Right lobe of liver (tissue), 6 donors: ENCODE data around the gene AGAP5. TPM values are rescaled to one million over a fixed set of nuclear protein-coding genes. Genes with fewer than 3 reads are reported as not detected.
"Not testable (repeated sequence)": the region's sequence is repeated elsewhere in the genome, so short reads cannot be mapped to it uniquely, and the experiment has no call there.

Source experiments
- ATAC-seq, 4 donors: fragments of 200-7000 bp; cut with Tn5 transposase; one replicate each; pipeline ENCODE4 v1.9.1; 2020; ENCODE audit warnings: mild to moderate bottlenecking in 4 of 4, moderate library complexity in 4 of 4
- DNase-seq, 3 donors: peaks; one replicate each; pipeline ENCODE4 v3.0.0-alpha.2; 2020
- H3K27ac ChIP-seq, 3 donors: fragments of 200-600 bp; one replicate each; pipeline ENCODE4 v1.8.0; 2022
- H3K27me3 ChIP-seq, 2 donors: fragments of 200-600 bp; one replicate each; pipeline ENCODE4 v1.8.0; 2022
- H3K36me3 ChIP-seq, 4 donors: fragments of 200-600 bp; sonication (generic) in 1 of 4; one replicate each; pipeline versions ENCODE4 v1.5.1 to v1.8.0; 2017 to 2022; ENCODE audit warnings: control low read depth in 1 of 4
- H3K4me1 ChIP-seq, 4 donors: fragments of 200-600 bp; sonication (generic) in 1 of 4; one replicate each; pipeline versions ENCODE4 v1.5.1 to v1.8.0; 2017 to 2022; ENCODE audit warnings: control low read depth in 1 of 4
- H3K4me3 ChIP-seq, 3 donors: fragments of 200-600 bp; one replicate each; pipeline ENCODE4 v1.8.0; 2022
- H3K9me3 ChIP-seq, 4 donors: fragments of 200-600 bp; sonication (generic) in 1 of 4; one replicate each; pipeline versions ENCODE4 v1.5.1 to v1.8.0; 2017 to 2022; ENCODE audit warnings: control low read depth in 1 of 4
- WGBS: methylation state at CpG from one replicate; pipeline ENCODE4 v1.1.6; 2018; ENCODE audit warnings: low coverage, low lambda C conversion rate; ENCODE audit not compliant: insufficient coverage; ENCODE audit errors: missing lambda C conversion rate; 5-methylcytosine and 5-hydroxymethylcytosine counted together
- intact Hi-C, 2 donors: fragments of 100-400 bp; cut with DNase I; formaldehyde crosslinking; loops; one replicate each; pipeline versions ENCODE4 v1.11.2 to v1.14.1; 2022
- total RNA-seq, 6 experiments: library from RNA; depleted of rRNA in 2 of 6; stranded (reverse); fragments of >200 nt in 2 of 6; fragmentation: NEBNext Ultra II Directional in 3 of 6; extraction: Animal tissue kit (Norgen Biotek cat#: 25700) in 3 of 6; gene quantifications; one replicate each; pipeline versions ENCODE4 v1.1.0 to v1.2.4, GENCODE V29; 2016 to 2023
- donor health status: DM: no; HTN: yes; CAD: no.
- donor health status: DM: no; HTN: no; CAD: no.
- donor health status: DM: no; HTN: no; CAD: no.
- donor health status: DM: no; HTN: yes; CAD: no.
- donor health status: DM: no; HTN: yes; CAD: no.

The AGAP5 gene
- total RNA-seq, 6 experiments from 2014 or later = 2.5 to 6.2 (median 4.5) TPM

GRCh38 chr10:73708122-73708521 is 10.2 kb upstream of the AGAP5 start:
- H3K9me3 ChIP-seq, ATAC-seq, H3K27me3 ChIP-seq, intact Hi-C loops, H3K27ac ChIP-seq, H3K4me1 ChIP-seq, H3K4me3 ChIP-seq, DNase-seq: not testable (repeated sequence)
- peaks cover 0 to 14% (median 2%) of the 10 kb centered on the region in 4 donors for H3K36me3 ChIP-seq
- no CpG with 5 or more reads among the region's 1 CpG for WGBS

DNA sequence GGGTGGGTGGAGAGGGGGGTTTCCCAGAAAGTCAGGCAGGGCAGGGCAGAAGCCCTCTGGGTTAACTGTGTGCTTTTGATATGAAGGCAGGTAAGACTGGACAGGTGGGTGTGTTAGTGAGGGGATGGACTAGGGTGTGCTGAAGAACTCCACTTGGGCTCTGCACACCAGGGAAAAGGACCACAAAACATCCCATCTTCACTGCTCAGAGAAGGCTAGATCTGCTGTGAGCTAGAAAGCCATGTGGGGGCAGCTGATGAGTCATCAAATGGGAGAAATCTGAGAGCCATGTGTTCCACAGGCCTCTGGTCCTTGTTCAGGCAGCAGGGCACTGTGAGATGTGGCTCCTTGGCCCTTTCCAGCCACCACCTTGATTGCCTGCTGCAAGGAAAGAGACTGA is 9.7 kb upstream of the AGAP5 start:
- H3K9me3 ChIP-seq, ATAC-seq, H3K4me3 ChIP-seq, intact Hi-C loops, DNase-seq, H3K27ac ChIP-seq, H3K4me1 ChIP-seq, H3K27me3 ChIP-seq: not testable (repeated sequence)
- H3K36me3 ChIP-seq = peaks cover 0 to 10% (median 2%) of the 10 kb centered on the region in 4 donors

DNA sequence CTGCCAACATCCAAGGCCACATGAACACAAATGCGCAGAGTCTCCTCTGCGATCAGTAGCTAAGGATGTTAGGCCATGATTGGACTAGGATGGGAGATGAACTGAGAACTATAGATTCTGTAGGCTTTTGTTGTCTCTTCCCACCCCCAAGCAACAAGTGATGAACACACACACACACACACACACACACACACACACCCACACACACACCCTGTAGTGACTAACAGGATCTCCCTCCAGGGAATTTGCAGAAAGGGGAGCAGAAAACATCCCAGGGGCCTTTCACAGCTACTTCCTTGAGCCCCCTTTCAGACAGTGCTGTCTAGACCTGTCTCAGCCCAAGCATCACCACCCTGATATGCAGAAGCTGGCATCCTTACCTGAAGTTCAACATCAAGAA is 8.6 kb upstream of the AGAP5 start:
- H3K36me3 ChIP-seq, intact Hi-C loops, DNase-seq, ATAC-seq, H3K4me1 ChIP-seq, H3K4me3 ChIP-seq, H3K27ac ChIP-seq, H3K27me3 ChIP-seq, H3K9me3 ChIP-seq: not testable (repeated sequence)
- WGBS = no CpG with 5 or more reads among the region's 2 CpGs

- H3K4me3 ChIP-seq, H3K9me3 ChIP-seq, intact Hi-C loops, H3K27me3 ChIP-seq, DNase-seq, H3K4me1 ChIP-seq, H3K27ac ChIP-seq, H3K36me3 ChIP-seq, ATAC-seq: not testable (repeated sequence)
- 80% methylated on average over 1 of the region's 1 CpG for WGBS
Observed at GRCh38 chr10:73705506-73706072, 7.7 kb upstream of the AGAP5 start.

GRCh38 chr10:73703924-73704323 is 6.0 kb upstream of the AGAP5 start:
- DNase-seq, ATAC-seq, H3K4me3 ChIP-seq, H3K27ac ChIP-seq, H3K36me3 ChIP-seq, H3K27me3 ChIP-seq, H3K4me1 ChIP-seq, intact Hi-C loops, H3K9me3 ChIP-seq: not testable (repeated sequence)

DNA sequence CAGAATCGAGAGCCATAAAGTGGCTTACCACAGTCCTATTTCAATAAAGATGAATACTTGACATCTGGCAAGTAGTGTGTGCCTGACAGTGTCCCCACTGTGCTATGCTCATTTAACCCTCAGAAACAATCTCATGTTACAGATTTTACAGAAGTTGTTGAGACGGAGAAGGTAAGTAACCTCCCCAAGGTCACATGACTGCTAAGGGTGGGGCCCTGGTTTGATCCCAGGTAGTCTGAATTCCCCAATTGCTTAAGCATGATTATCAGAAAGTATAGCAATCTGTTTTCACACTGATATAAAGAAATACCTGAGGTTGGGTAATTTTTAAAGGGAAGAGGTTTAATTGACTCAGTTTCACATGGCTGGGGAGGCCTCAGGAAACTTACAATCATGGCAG is 910 bp upstream of the AGAP5 start:
- H3K4me1 ChIP-seq, H3K27me3 ChIP-seq, H3K27ac ChIP-seq, intact Hi-C loops, H3K36me3 ChIP-seq, DNase-seq, H3K9me3 ChIP-seq, ATAC-seq, H3K4me3 ChIP-seq: not testable (repeated sequence)
- WGBS = 100% methylated on average over 2 of the region's 2 CpGs

DNA sequence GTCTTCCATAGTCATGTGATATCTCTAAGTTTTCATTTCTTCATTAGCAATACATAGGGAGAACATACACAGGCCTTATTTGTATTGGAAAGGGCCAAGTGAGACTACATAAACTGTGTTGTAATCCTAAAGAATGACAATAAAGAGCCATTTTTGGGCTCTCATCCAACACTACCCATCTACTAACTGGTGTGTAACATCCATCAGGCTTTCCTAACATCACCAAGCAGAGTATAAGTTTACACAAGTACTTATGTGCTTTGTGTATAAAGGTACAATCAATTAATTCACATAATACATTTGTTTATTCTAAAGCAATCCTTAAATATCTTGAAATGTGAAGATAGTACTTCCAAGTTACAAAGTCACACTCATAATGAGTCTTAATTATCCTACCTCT is 2.6 kb downstream of the AGAP5 start:
- H3K4me3 ChIP-seq, intact Hi-C loops, DNase-seq, H3K9me3 ChIP-seq, H3K36me3 ChIP-seq, H3K27ac ChIP-seq, ATAC-seq, H3K4me1 ChIP-seq, H3K27me3 ChIP-seq: not testable (repeated sequence)

DNA sequence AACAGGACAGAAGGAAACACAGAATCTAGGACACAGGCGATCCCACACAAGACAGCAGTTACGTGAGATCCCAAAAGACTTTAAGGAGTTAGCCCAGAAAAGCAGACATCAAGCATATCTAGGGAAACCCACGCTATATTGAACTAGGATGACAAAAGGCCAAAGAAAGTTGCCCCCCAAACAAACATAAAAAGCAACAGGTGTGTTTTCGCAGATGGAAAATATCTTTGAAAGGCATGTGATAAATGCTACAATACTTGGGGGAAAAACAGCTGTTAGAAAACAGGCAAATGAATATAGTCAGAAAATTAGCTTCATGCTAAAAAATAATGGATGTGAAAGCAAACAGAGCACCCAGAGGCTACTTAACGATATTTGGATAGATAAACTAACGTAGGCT is 7.2 kb downstream of the AGAP5 start:
- H3K4me1 ChIP-seq, ATAC-seq, DNase-seq, H3K27me3 ChIP-seq, H3K4me3 ChIP-seq, H3K9me3 ChIP-seq, intact Hi-C loops, H3K36me3 ChIP-seq, H3K27ac ChIP-seq: not testable (repeated sequence)
- WGBS = 95% methylated on average over 6 of the region's 6 CpGs

- intact Hi-C loops, ATAC-seq, H3K27me3 ChIP-seq, H3K27ac ChIP-seq, H3K9me3 ChIP-seq, H3K36me3 ChIP-seq, H3K4me3 ChIP-seq, DNase-seq, H3K4me1 ChIP-seq: not testable (repeated sequence)
- WGBS = no CpG with 5 or more reads among the region's 28 CpGs
Observed at GRCh38 chr10:73689596-73689995, 8.3 kb downstream of the AGAP5 start.

- DNase-seq, H3K27ac ChIP-seq, H3K4me1 ChIP-seq, H3K4me3 ChIP-seq, H3K9me3 ChIP-seq, intact Hi-C loops, ATAC-seq, H3K27me3 ChIP-seq, H3K36me3 ChIP-seq: not testable (repeated sequence)
- 65% methylated on average over 1 of the region's 1 CpG for WGBS
Observed at GRCh38 chr10:73687641-73688040, 10.3 kb downstream of the AGAP5 start.

DNA sequence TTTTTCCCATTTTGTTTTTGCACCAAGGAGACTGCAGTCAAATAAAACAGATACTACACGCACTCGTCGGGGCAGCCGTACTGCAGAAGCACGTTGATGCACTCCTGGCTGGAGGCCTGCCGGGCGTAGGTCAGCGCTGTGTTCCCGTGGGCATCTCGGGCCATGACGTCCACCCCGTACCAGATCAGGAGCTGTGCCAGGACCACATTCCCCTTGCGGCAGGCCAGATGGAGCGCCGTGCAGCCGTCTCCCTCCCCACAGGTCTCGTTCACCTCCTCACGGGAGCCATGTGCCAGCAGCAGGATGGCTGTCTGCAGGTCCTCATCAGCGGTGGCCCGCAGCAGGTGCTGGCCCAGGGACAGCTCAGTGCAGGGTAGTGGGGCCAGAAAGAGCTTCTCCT is 23.4 kb downstream of the AGAP5 start:
- WGBS = 92% methylated on average over 2 of the region's 20 CpGs
- DNase-seq, H3K27ac ChIP-seq, ATAC-seq, H3K4me3 ChIP-seq, H3K4me1 ChIP-seq, H3K27me3 ChIP-seq, H3K9me3 ChIP-seq, H3K36me3 ChIP-seq, intact Hi-C loops: not testable (repeated sequence)

GRCh38 chr10:73668378-73668777 is 29.5 kb downstream of the AGAP5 start:
- WGBS = 94% methylated on average over 2 of the region's 4 CpGs
- H3K4me1 ChIP-seq, intact Hi-C loops, H3K27ac ChIP-seq, ATAC-seq, DNase-seq, H3K27me3 ChIP-seq, H3K4me3 ChIP-seq, H3K9me3 ChIP-seq, H3K36me3 ChIP-seq: not testable (repeated sequence)
